HCT116 (cell line): Measurements from ENCODE around the gene LGI2. TPM values are rescaled to one million over a fixed set of nuclear protein-coding genes. Genes with fewer than 3 reads are reported as not detected.

Experiments used
- ATAC-seq: fragments of 200-7000 bp; cut with Tn5 transposase; 2 replicates; pipeline ENCODE4 v1.9.1; 2020; ENCODE audit warnings: mild to moderate bottlenecking, moderate library complexity
- BruUV-seq: library from RNA; stranded (reverse); fragments of 400-500 nt; replicated peaks from 2 replicates; lab custom pipeline; 2021; lab: Mats Ljungman, UMichigan
- CTCF ChIA-PET: fragments of 300-600 bp; sonication (Branson Sonifier 250); formaldehyde crosslinking; loops from one replicate; lab custom pipeline; 2021; ENCODE audit warnings: antibody characterized with exemption; lab: Charles Lee
- POLR2A ChIA-PET: fragments of 300-600, 350-600 bp; sonication (Branson Sonifier 250); formaldehyde crosslinking; loops from one replicate; lab custom pipeline; 2021; ENCODE audit warnings: antibody characterized with exemption; lab: Charles Lee
- RAD21 ChIA-PET, 2 experiments: fragments of 300-600 bp; sonication (Branson Sonifier 250); formaldehyde crosslinking; loops; one replicate each; lab custom pipeline; 2023; ENCODE audit warnings: low total read pairs in 2 of 2; ENCODE audit not compliant: uncharacterized antibody in 2 of 2, unreplicated experiment in 2 of 2, low non-redundant PET in 1 of 2; lab: Charles Lee
- DNase-seq: peaks from one replicate; pipeline ENCODE4 v3.0.0-alpha.2; 2010; ENCODE audit warnings: low read depth, low spot score
- H2AFZ ChIP-seq: fragments of 200-600 bp; shearing (Covaris generic), sonication (generic); 2 replicates; pipeline ENCODE4 v1.6.1; 2017; ENCODE audit warnings: low read depth, mixed run types, mixed read lengths, antibody characterized with exemption, low read length; ENCODE audit not compliant: poor library complexity, severe bottlenecking
- H3K27ac ChIP-seq: 2 replicates; pipeline ENCODE4 v1.5.1; 2012; ENCODE audit warnings: low read depth, low read length
- H3K27me3 ChIP-seq: fragments of 200-600 bp; sonication (generic); 2 replicates; pipeline ENCODE4 v1.6.1; 2016; ENCODE audit warnings: mixed run types, low read length, mixed read lengths; ENCODE audit not compliant: insufficient read depth
- H3K36me3 ChIP-seq, 2 experiments: fragments of 200-500 bp in 1 of 2; fragments of 200-600 bp in 1 of 2; sonication (Bioruptor generic) in 1 of 2; sonication (generic) in 1 of 2; 2 replicates each; pipeline versions ENCODE4 v1.5.1 to v1.6.1; 2014 to 2016; ENCODE audit warnings: low read length in 2 of 2, inconsistent platforms in 1 of 2, mixed read lengths in 1 of 2, mixed run types in 1 of 2; ENCODE audit not compliant: insufficient read depth in 2 of 2, control insufficient read depth in 1 of 2
- H3K4me1 ChIP-seq, 2 experiments: fragments of 200-600 bp in 1 of 2; sonication (generic) in 1 of 2; 2 replicates each; pipeline versions ENCODE4 v1.5.1 to v1.6.1; 2012 to 2017; ENCODE audit warnings: low read length in 2 of 2, inconsistent platforms in 1 of 2, mild to moderate bottlenecking in 1 of 2, mixed read lengths in 1 of 2, mixed run types in 1 of 2, moderate library complexity in 1 of 2; ENCODE audit not compliant: insufficient read depth in 2 of 2, control insufficient read depth in 1 of 2
- H3K4me2 ChIP-seq: fragments of 200-600 bp; sonication (generic); 2 replicates; pipeline ENCODE4 v1.6.1; 2017; ENCODE audit warnings: mixed run types, low read length, mixed read lengths
- H3K4me3 ChIP-seq, 2 experiments: fragments of 200-600 bp in 1 of 2; sonication (generic) in 1 of 2; replicated peaks in 1 of 2; 2 replicates each; pipeline ENCODE4 v1.5.1; 2011 to 2016; ENCODE audit warnings: low read length in 2 of 2, control low read depth in 1 of 2, low read depth in 1 of 2, mild to moderate bottlenecking in 1 of 2, mixed read lengths in 1 of 2, mixed run types in 1 of 2
- H3K79me2 ChIP-seq: fragments of 200-600 bp; sonication (generic); 2 replicates; pipeline ENCODE4 v1.6.1; 2017; ENCODE audit warnings: mild to moderate bottlenecking, mixed run types, low read length, moderate library complexity, mixed read lengths; ENCODE audit not compliant: insufficient read depth
- H3K9ac ChIP-seq: fragments of 200-600 bp; sonication (generic); 2 replicates; pipeline ENCODE4 v1.6.1; 2016; ENCODE audit warnings: low read length, mixed read lengths
- H3K9me2 ChIP-seq: fragments of 200-600 bp; sonication (generic), shearing (Covaris generic); 2 replicates; pipeline ENCODE4 v1.6.1; 2017; ENCODE audit warnings: mixed run types, mild to moderate bottlenecking, moderate library complexity; ENCODE audit not compliant: insufficient read depth
- H3K9me3 ChIP-seq, 2 experiments: fragments of 200-500 bp in 1 of 2; fragments of 200-600 bp in 1 of 2; sonication (Bioruptor generic) in 1 of 2; sonication (generic) in 1 of 2; 2 replicates each; pipeline ENCODE4 v1.6.1; 2014 to 2017; ENCODE audit warnings: low read length in 2 of 2, mixed read lengths in 2 of 2, inconsistent platforms in 1 of 2, low read depth in 1 of 2, mild to moderate bottlenecking in 1 of 2, mixed run types in 1 of 2, moderate library complexity in 1 of 2; ENCODE audit not compliant: control insufficient read depth in 1 of 2, insufficient read depth in 1 of 2
- H4K20me1 ChIP-seq: fragments of 200-600 bp; sonication (generic), shearing (Covaris generic); 2 replicates; pipeline ENCODE4 v1.6.1; 2017; ENCODE audit warnings: mixed run types, mild to moderate bottlenecking, moderate library complexity; ENCODE audit not compliant: insufficient read depth
- EZH2 ChIP-seq: fragments of 200-600 bp; sonication (generic); IDR thresholded peaks from 2 replicates; pipeline ENCODE4 v1.6.1; 2017; ENCODE audit warnings: antibody characterized with exemption, mixed run types
- FOSL1 ChIP-seq: IDR thresholded peaks from 2 replicates; pipeline ENCODE4 v1.6.1; 2012; ENCODE audit warnings: low read depth
- JUND ChIP-seq: IDR thresholded peaks from 2 replicates; pipeline ENCODE4 v1.6.1; 2012
- POLR2A ChIP-seq: IDR thresholded peaks from 2 replicates; pipeline ENCODE4 v1.7.0; 2011; ENCODE audit warnings: borderline replicate concordance; ENCODE audit not compliant: insufficient read depth, insufficient read length; ENCODE audit errors: extremely low read depth
- POLR2AphosphoS5 ChIP-seq: IDR thresholded peaks from 2 replicates; pipeline ENCODE4 v1.6.1; 2011; ENCODE audit warnings: mild to moderate bottlenecking, low read depth, low read length, moderate library complexity
- RAD21 ChIP-seq: IDR thresholded peaks from 2 replicates; pipeline ENCODE4 v1.6.1; 2012; ENCODE audit warnings: low read depth, mild to moderate bottlenecking
- YY1 ChIP-seq: IDR thresholded peaks from 2 replicates; pipeline ENCODE4 v1.6.1; 2011; ENCODE audit warnings: low read length, low read depth, moderate library complexity, mild to moderate bottlenecking; ENCODE audit not compliant: insufficient replicate concordance; ENCODE audit errors: extremely low read depth
- ZNF274 ChIP-seq: fragments of 200-500 bp; sonication (Bioruptor generic); IDR thresholded peaks from 2 replicates; pipeline ENCODE4 v1.6.1; 2014; ENCODE audit warnings: mild to moderate bottlenecking, low read depth, low read length, inconsistent platforms
- intact Hi-C: fragments of 100-400 bp; cut with micrococcal nuclease; formaldehyde crosslinking; loops from 2 replicates; pipeline ENCODE4 v1.10.0; 2022
- total RNA-seq: library from RNA; stranded (reverse); gene quantifications from one replicate; pipeline ENCODE4 v1.2.1, GENCODE V29; 2021; ENCODE audit not compliant: unreplicated experiment

LGI2 gene
- total RNA-seq, 1 experiment from 2014 or later = not detected

DNA sequence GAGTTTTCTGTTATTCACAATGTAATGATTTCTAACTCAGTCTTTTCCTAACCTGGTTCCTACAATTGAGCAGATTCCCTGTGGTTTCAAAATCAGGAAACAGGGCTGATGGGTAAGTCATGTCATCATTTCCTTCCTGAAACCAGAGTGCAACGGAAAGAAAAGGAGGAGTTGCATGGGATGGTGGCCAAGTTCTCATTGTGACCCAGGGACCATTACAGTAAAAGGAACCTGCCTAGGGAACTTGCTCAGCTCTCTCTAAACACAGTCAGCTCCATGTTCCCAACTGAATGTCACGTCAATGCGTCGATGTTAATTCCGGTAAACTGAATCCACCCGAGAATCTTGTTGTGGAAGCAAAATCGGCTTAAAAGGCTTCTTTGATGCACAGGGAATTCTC, 51.2 kb downstream of the LGI2 start:
- BruUV-seq = no TSS peak
- DNase-seq (no peak), ATAC-seq (no peak)
- TF ChIP-seq RAD21 (no peak), EZH2 (no peak), POLR2A (no peak), ZNF274 (no peak)
- Histone ChIP-seq H3K4me1 (peaks cover 0 to 10% of the 10 kb centered on the region in 2 experiments; a peak in 1 of 4 replicates), H4K20me1 (no peaks in the 10 kb centered on the region), H3K9ac (no peak overlapping the region), H2AFZ (peak overlapping the region; percentile 79), H3K4me3 (no peak overlapping the region), H3K27me3 (no peaks in the 10 kb centered on the region), H3K4me2 (no peak overlapping the region), H3K79me2 (no peaks in the 10 kb centered on the region), H3K9me2 (no peaks in the 10 kb centered on the region), H3K27ac (no peak overlapping the region), H3K36me3 (no peaks in the 10 kb centered on the region), H3K9me3 (no peaks in the 10 kb centered on the region)
- ChIA-PET POLR2A (no interaction called here), CTCF (interaction anchor here (1.1 to 2.6 kb wide), 12 partner anchors 8 to 388 kb away, joined by 3 to 46 read pairs (median 5); partner anchors contain the start of gene SEPSECS), RAD21 (interaction anchor here in 1 of 2 experiments (1.6 kb wide), 1 partner anchor 387 kb away, joined by 6 read pairs; no protein-coding TSS in a partner anchor)
- intact Hi-C loops = no loop called here

DNA sequence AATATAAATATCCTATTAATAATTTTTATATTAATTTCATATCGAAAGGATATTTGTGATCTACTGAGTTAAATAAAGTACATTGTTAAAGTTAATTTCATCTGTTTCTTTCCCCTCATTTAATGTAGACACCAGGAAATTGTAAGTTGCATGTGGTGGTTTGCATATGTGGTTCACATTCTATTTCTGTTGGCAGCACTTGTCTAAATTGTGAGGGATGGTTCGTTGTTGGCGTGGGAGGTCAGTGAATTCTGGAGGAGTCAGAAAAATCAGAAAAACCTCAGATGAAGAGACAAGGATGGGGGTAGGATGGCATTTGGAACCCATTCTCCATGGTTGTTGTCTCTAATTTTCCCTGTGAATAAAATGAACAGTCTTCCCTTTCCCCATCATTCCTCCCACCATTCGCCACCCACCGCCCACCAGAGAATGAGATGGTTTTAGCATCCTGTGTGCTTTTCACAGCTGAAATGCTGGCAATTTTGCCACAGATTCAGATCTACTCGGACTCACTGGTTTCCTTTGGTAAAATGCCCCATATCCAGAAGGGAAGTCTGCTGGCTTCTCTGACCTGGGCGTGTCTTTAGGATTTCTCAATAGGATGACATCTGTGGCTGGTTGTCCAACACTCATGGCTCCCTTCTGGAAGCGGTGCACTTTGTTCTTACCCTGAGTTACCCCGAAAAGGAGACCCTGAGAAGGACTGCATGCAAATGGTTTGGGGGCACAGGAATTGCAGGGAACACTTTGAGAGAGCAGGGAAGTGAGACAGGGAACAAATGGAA, 52.3 kb downstream of the LGI2 start:
- H3K27me3 ChIP-seq = no peaks in the 10 kb centered on the region
- DNase-seq (no peak), ATAC-seq (no peak)
- no peak overlapping the region for H2AFZ ChIP-seq
- RAD21 ChIA-PET = no interaction called here
- no peaks in the 10 kb centered on the region for H3K79me2 ChIP-seq
- H3K36me3 ChIP-seq = no peaks in the 10 kb centered on the region
- no peaks in the 10 kb centered on the region for H3K9me3 ChIP-seq
- no peak overlapping the region for H3K4me2 ChIP-seq
- no peak for TF ChIP-seq FOSL1
- no peak for TF ChIP-seq ZNF274
- TF ChIP-seq POLR2AphosphoS5 = no peak
- no peak for TF ChIP-seq JUND
- TF ChIP-seq POLR2A = no peak
- TF ChIP-seq YY1 = no peak
- BruUV-seq = no TSS peak
- no peak overlapping the region for H3K27ac ChIP-seq
- POLR2A ChIA-PET = no interaction called here
- peaks cover 0 to 10% of the 10 kb centered on the region in 2 experiments; a peak in 1 of 4 replicates for H3K4me1 ChIP-seq
- H3K9ac ChIP-seq = no peak overlapping the region
- intact Hi-C loops = no loop called here
- no peaks in the 10 kb centered on the region for H4K20me1 ChIP-seq
- no peaks in the 10 kb centered on the region for H3K9me2 ChIP-seq
- CTCF ChIA-PET = no interaction called here
- no peak overlapping the region for H3K4me3 ChIP-seq
